Natural killer cell (primary cell): ENCODE measurements around the gene DDX10. TPM values are rescaled to one million over a fixed set of nuclear protein-coding genes. Genes with fewer than 3 reads are reported as not detected.

Experiments
- ATAC-seq, 3 donors: fragments of 150-1000 bp in 2 of 3; fragments of 200-7000 bp in 1 of 3; cut with Tn5 transposase; 1 replicate in 1 of 3; 2 replicates in 2 of 3; pipeline ENCODE4 v1.10.0; 2021; ENCODE audit warnings: mild to moderate bottlenecking in 2 of 3, moderate library complexity in 2 of 3
- DNase-seq, 2 donors: peaks; one replicate each; pipeline versions ENCODE4 v3.0.0 to v3.0.0-alpha.2; 2013 to 2021; ENCODE audit warnings: mixed read lengths in 1 of 2
- H3K27ac ChIP-seq: one replicate; pipeline ENCODE4 v1.5.1; 2013; ENCODE audit warnings: mild to moderate bottlenecking, low read length
- H3K27me3 ChIP-seq: one replicate; pipeline ENCODE4 v1.6.1; 2013; ENCODE audit warnings: low read length; ENCODE audit not compliant: control insufficient read depth, insufficient read depth
- H3K36me3 ChIP-seq: one replicate; pipeline ENCODE4 v1.6.1; 2013; ENCODE audit warnings: low read length; ENCODE audit not compliant: control insufficient read depth, insufficient read depth
- H3K4me1 ChIP-seq: one replicate; pipeline ENCODE4 v1.6.1; 2013; ENCODE audit warnings: low read length; ENCODE audit not compliant: control insufficient read depth, insufficient read depth
- H3K4me3 ChIP-seq: one replicate; pipeline ENCODE4 v1.5.1; 2013; ENCODE audit warnings: low read length
- H3K9me3 ChIP-seq: one replicate; pipeline ENCODE4 v1.6.1; 2013; ENCODE audit warnings: low read length; ENCODE audit not compliant: control insufficient read depth, insufficient read depth
- H3K27ac Mint-ChIP-seq, 2 donors: one replicate each; pipeline ENCODE4 v1.8.0; 2022; ENCODE audit warnings: mild to moderate bottlenecking in 2 of 2, mixed read lengths in 2 of 2, moderate library complexity in 1 of 2
- H3K27me3 Mint-ChIP-seq, 2 donors: one replicate each; pipeline ENCODE4 v1.8.0; 2022; ENCODE audit warnings: low read depth in 2 of 2, mixed read lengths in 2 of 2
- H3K36me3 Mint-ChIP-seq: one replicate; pipeline ENCODE4 v1.8.0; 2022; ENCODE audit warnings: mixed read lengths
- H3K4me1 Mint-ChIP-seq, 2 donors: one replicate each; pipeline ENCODE4 v1.8.0; 2022; ENCODE audit warnings: mixed read lengths in 2 of 2
- H3K4me3 Mint-ChIP-seq: one replicate; pipeline ENCODE4 v1.8.0; 2022; ENCODE audit warnings: mild to moderate bottlenecking, moderate library complexity, mixed read lengths
- H3K9me3 Mint-ChIP-seq, 2 donors: one replicate each; pipeline ENCODE4 v1.8.0; 2022; ENCODE audit warnings: mixed read lengths in 2 of 2
- WGBS: methylation state at CpG from one replicate; pipeline ENCODE4 v1.1.7; 2013; ENCODE audit warnings: missing lambda C conversion rate; ENCODE audit not compliant: insufficient coverage; 5-methylcytosine and 5-hydroxymethylcytosine counted together
- intact Hi-C: fragments of 100-400 bp; cut with micrococcal nuclease; formaldehyde crosslinking; loops from one replicate; pipeline ENCODE4 v1.14.2; 2022
- total RNA-seq, 4 donors: library from RNA; stranded (reverse); fragments of 120-200 nt in 1 of 4; gene quantifications; one replicate each; pipeline versions ENCODE4 v1.2.3 to v1.2.4, GENCODE V29; 2013 to 2022
- TF ChIP-seq, protein P1 (sequence below): fragments of 200-600 bp; IDR thresholded peaks from one replicate; pipeline ENCODE4 v1.8.0; 2022; ENCODE audit warnings: antibody characterized with exemption

DDX10 gene
- total RNA-seq, 3 donors from 2014 or later (not counting 1 experiment from before 2014, with no cell fraction given), result 23.4 to 30.9 (median 24.9) TPM

DNA sequence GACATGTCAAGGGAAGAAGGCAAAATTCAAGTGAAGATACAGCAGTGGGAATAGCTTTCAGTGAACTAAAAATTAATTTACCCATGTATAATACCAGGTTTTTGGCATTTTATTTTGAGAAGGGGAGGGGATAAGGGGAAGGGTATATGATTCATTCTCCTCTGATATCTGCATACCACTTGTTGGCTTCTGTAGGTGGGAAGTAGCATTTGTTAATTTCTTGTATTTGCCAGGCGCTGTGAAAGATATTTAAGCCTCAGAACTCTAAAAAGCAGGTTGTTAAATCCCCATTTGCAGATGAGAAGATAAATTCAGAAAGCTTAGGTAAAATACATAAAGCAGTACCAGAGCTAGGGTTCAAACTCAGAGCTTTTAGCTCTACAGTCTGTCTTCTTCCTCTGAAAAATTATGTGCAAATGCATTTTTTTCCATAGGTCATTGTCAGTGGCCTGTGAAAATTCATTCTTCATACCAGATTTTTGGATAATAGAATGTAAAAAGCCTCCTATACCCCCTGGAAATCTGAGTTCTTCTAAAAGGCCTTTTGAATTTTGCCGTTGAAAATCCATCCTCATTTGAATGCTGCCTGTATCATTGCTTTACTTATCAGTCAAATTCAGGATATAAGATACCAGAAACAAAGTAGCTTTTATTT lies 221.3 kb downstream of the DDX10 start:
- Histone ChIP-seq H3K9me3 (no peaks in the 10 kb centered on the region), H3K4me1 (peaks cover 3% of the 10 kb centered on the region), H3K4me3 (no peak overlapping the region), H3K27me3 (no peaks in the 10 kb centered on the region), H3K36me3 (no peaks in the 10 kb centered on the region), H3K27ac (no peak overlapping the region)
- ATAC-seq (no peak), DNase-seq (no peak)
- intact Hi-C loops, result loop anchor here (2.0 kb wide), 1 partner anchor 63 kb away; no protein-coding TSS in a partner anchor
- Mint-ChIP-seq H3K27me3 (no peaks in the 10 kb centered on the region), H3K4me1 (peaks cover 12 to 13% of the 10 kb centered on the region in 2 donors), H3K36me3 (no peaks in the 10 kb centered on the region), H3K27ac (no peak overlapping the region), H3K4me3 (no peak overlapping the region), H3K9me3 (no peaks in the 10 kb centered on the region)
- TF ChIP-seq, protein P1, sequence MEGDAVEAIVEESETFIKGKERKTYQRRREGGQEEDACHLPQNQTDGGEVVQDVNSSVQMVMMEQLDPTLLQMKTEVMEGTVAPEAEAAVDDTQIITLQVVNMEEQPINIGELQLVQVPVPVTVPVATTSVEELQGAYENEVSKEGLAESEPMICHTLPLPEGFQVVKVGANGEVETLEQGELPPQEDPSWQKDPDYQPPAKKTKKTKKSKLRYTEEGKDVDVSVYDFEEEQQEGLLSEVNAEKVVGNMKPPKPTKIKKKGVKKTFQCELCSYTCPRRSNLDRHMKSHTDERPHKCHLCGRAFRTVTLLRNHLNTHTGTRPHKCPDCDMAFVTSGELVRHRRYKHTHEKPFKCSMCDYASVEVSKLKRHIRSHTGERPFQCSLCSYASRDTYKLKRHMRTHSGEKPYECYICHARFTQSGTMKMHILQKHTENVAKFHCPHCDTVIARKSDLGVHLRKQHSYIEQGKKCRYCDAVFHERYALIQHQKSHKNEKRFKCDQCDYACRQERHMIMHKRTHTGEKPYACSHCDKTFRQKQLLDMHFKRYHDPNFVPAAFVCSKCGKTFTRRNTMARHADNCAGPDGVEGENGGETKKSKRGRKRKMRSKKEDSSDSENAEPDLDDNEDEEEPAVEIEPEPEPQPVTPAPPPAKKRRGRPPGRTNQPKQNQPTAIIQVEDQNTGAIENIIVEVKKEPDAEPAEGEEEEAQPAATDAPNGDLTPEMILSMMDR, result no peak
- 100% methylated on average over 1 of the region's 2 CpGs for WGBS

DNA sequence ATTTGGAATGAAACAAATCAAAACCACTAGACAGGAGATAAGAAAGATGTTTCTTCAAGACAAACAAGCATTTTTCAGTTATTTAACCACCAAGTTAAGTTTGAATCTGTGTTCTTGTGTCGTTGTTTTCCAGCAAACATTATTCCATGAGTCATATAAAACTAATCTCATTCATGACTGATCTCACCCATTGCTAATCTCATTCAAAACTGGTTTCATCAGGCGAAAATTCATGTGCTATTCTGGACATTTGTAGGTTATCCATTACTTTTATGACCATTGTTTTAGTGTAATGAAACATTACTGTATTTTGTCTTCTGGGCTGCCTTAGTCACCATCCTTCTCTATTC lies 221.8 kb downstream of the DDX10 start:
- DNase-seq, result no peak
- no peak for ATAC-seq
- H3K27me3 Mint-ChIP-seq, result no peaks in the 10 kb centered on the region
- H3K36me3 ChIP-seq, result no peaks in the 10 kb centered on the region
- H3K4me1 Mint-ChIP-seq, result peaks cover 12 to 13% of the 10 kb centered on the region in 2 donors
- TF ChIP-seq, protein P1, result no peak
- no peak overlapping the region for H3K4me3 Mint-ChIP-seq
- no peaks in the 10 kb centered on the region for H3K9me3 ChIP-seq
- no peaks in the 10 kb centered on the region for H3K27me3 ChIP-seq
- no peak overlapping the region for H3K27ac ChIP-seq
- no peaks in the 10 kb centered on the region for H3K36me3 Mint-ChIP-seq
- intact Hi-C loops, result loop anchor here (2.0 kb wide), 1 partner anchor 62 kb away; no protein-coding TSS in a partner anchor
- WGBS, result 100% methylated on average over 1 of the region's 2 CpGs
- no peak overlapping the region for H3K4me3 ChIP-seq
- no peak overlapping the region for H3K27ac Mint-ChIP-seq
- peaks cover 3% of the 10 kb centered on the region for H3K4me1 ChIP-seq
- H3K9me3 Mint-ChIP-seq, result no peaks in the 10 kb centered on the region

DNA sequence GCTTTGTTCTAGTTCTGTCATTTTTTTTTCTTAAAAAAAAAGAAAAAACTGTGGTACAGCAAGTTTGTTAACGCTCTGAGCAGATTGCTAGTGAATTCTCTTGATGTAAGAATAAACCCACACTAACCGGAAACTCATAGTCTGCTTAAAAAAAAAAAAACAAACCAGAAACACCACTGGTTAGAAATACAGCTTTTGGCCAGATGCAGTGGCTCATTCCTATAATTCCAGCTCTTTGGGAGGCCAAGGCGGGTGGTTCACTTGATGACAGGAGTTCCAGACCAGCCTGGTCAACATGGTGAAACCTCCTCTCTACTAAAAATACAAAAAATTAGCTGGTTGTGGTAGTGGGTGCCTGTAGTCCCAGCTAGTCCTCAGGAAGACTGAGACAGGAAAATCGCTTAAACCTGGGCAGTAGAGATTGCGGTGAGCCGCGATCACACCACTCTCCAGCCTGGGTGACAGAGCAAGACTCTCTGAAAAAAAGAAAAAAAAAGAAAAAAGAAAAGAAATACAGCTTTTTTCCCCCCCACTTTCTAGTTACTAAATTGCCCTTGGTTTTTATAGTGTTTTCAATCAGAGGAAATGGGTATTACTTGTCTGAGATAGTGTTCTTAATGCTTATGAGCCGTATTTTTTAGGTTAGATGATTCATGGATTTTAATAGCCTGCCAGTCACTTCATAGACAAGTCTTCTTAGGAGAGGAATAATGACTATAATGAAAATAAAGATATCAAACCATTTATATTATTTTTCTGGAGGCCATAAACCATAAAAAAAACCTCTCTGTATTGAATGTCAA lies 222.8 kb downstream of the DDX10 start:
- Mint-ChIP-seq H3K9me3 (no peaks in the 10 kb centered on the region), H3K4me3 (peak overlapping the region; percentile 78), H3K4me1 (peaks cover 12 to 13% of the 10 kb centered on the region in 2 donors), H3K36me3 (no peaks in the 10 kb centered on the region), H3K27ac (peak overlapping the region; percentile 65 to 76), H3K27me3 (no peaks in the 10 kb centered on the region)
- H3K9me3 ChIP-seq, result no peaks in the 10 kb centered on the region
- 51% methylated on average over 2 of the region's 8 CpGs for WGBS
- TF ChIP-seq, protein P1, result no peak
- peaks cover 3% of the 10 kb centered on the region for H3K4me1 ChIP-seq
- no peaks in the 10 kb centered on the region for H3K27me3 ChIP-seq
- DNase-seq, result peak; percentile 37 to 44
- no peaks in the 10 kb centered on the region for H3K36me3 ChIP-seq
- intact Hi-C loops, result loop anchor here (2.0 kb wide), 1 partner anchor 61 kb away; no protein-coding TSS in a partner anchor
- H3K27ac ChIP-seq, result peak overlapping the region; percentile 21
- peak overlapping the region; percentile 4 for H3K4me3 ChIP-seq
- ATAC-seq, result peak; percentile 75 to 88 (median 85)
